GM23338 (cell line): ENCODE measurements around the gene RHOF. TPM values are rescaled to one million over a fixed set of nuclear protein-coding genes. Genes with fewer than 3 reads are reported as not detected.

Experiments
- ATAC-seq: fragments of 200-7000 bp; cut with Tn5 transposase; 3 replicates; pipeline ENCODE4 v1.9.1; 2020
- DNase-seq: peaks from one replicate; pipeline ENCODE4 v3.0.0-alpha.2; 2015; ENCODE audit warnings: low spot score
- H2AFZ ChIP-seq: fragments of 200-600 bp; sonication (generic); 2 replicates; pipeline ENCODE4 v1.8.0; 2016; ENCODE audit warnings: antibody characterized with exemption, mild to moderate bottlenecking, moderate library complexity
- H3F3A ChIP-seq: fragments of 200-600 bp; sonication (generic); replicated peaks from 2 replicates; pipeline ENCODE4 v1.8.0; 2017; ENCODE audit warnings: antibody characterized with exemption, mixed run types, low read depth
- H3K27ac ChIP-seq: fragments of 200-600 bp; sonication (generic); 2 replicates; pipeline ENCODE4 v1.6.1; 2016; ENCODE audit warnings: low read depth
- H3K27me3 ChIP-seq: fragments of 200-600 bp; sonication (generic); 2 replicates; pipeline ENCODE4 v1.8.0; 2016; ENCODE audit warnings: mild to moderate bottlenecking, mixed run types, moderate library complexity; ENCODE audit not compliant: insufficient read depth
- H3K36me3 ChIP-seq: fragments of 200-600 bp; sonication (generic); 2 replicates; pipeline ENCODE4 v1.8.0; 2016; ENCODE audit warnings: mild to moderate bottlenecking; ENCODE audit not compliant: insufficient read depth
- H3K4me1 ChIP-seq: fragments of 200-600 bp; sonication (generic); 2 replicates; pipeline ENCODE4 v1.8.0; 2016; ENCODE audit warnings: mild to moderate bottlenecking, moderate library complexity; ENCODE audit not compliant: insufficient read depth
- H3K4me2 ChIP-seq: fragments of 200-600 bp; sonication (generic); 2 replicates; pipeline ENCODE4 v1.7.1; 2017; ENCODE audit warnings: mixed run types
- H3K4me3 ChIP-seq: fragments of 200-600 bp; sonication (generic); 2 replicates; pipeline ENCODE4 v1.6.1; 2016; ENCODE audit warnings: mixed run types
- H3K79me2 ChIP-seq: fragments of 200-600 bp; sonication (generic); replicated peaks from 2 replicates; pipeline ENCODE4 v1.8.0; 2017; ENCODE audit warnings: mild to moderate bottlenecking; ENCODE audit not compliant: insufficient read depth
- H3K9me2 ChIP-seq: fragments of 200-600 bp; sonication (generic); 2 replicates; pipeline ENCODE4 v1.8.0; 2017; ENCODE audit not compliant: insufficient read depth
- H4K20me1 ChIP-seq: fragments of 200-600 bp; sonication (generic); replicated peaks from 2 replicates; pipeline ENCODE4 v1.8.0; 2017; ENCODE audit warnings: mild to moderate bottlenecking; ENCODE audit not compliant: insufficient read depth
- H3K27ac Mint-ChIP-seq: 2 replicates; pipeline ENCODE4 v1.8.0; 2020; ENCODE audit warnings: inconsistent platforms, mild to moderate bottlenecking, moderate library complexity, mixed read lengths
- H3K27me3 Mint-ChIP-seq: 3 replicates; pipeline ENCODE4 v1.8.0; 2022; ENCODE audit warnings: low read depth, mild to moderate bottlenecking, moderate library complexity, mixed read lengths, inconsistent platforms; ENCODE audit not compliant: insufficient read depth, poor library complexity
- H3K36me3 Mint-ChIP-seq: 3 replicates; pipeline ENCODE4 v1.8.0; 2021; ENCODE audit warnings: low read depth, mild to moderate bottlenecking, inconsistent platforms, moderate library complexity, mixed read lengths
- H3K4me1 Mint-ChIP-seq: 3 replicates; pipeline ENCODE4 v1.8.0; 2020; ENCODE audit warnings: mild to moderate bottlenecking, inconsistent platforms, mixed read lengths
- H3K4me3 Mint-ChIP-seq: 3 replicates; pipeline ENCODE4 v1.8.0; 2021; ENCODE audit warnings: moderate library complexity, mild to moderate bottlenecking, inconsistent platforms, mixed read lengths
- H3K9me3 Mint-ChIP-seq: 3 replicates; pipeline ENCODE4 v1.8.0; 2020; ENCODE audit warnings: moderate library complexity, mild to moderate bottlenecking, inconsistent platforms, mixed read lengths
- CTCF ChIP-seq, 2 experiments: fragments of 200-600 bp in 1 of 2; sonication (generic) in 1 of 2; conservative IDR thresholded peaks; 2 replicates each; pipeline versions ENCODE4 v1.5.1 to v1.6.1; 2016 to 2017; ENCODE audit warnings: antibody characterized with exemption in 2 of 2, low read depth in 2 of 2, mild to moderate bottlenecking in 2 of 2, moderate library complexity in 1 of 2
- EZH2phosphoT487 ChIP-seq: fragments of 200-600 bp; sonication (generic); IDR thresholded peaks from one replicate; pipeline ENCODE4 v1.8.1; 2018; ENCODE audit warnings: antibody characterized with exemption; ENCODE audit not compliant: unreplicated experiment
- JUNB ChIP-seq: IDR thresholded peaks from one replicate; pipeline ENCODE4 v1.6.1; 2016; ENCODE audit warnings: antibody characterized with exemption; ENCODE audit not compliant: unreplicated experiment
- NANOG ChIP-seq: IDR thresholded peaks from 2 replicates; pipeline ENCODE4 v1.6.1; 2016; ENCODE audit warnings: antibody characterized with exemption, borderline replicate concordance
- POLR2AphosphoS5 ChIP-seq: IDR thresholded peaks from 2 replicates; pipeline ENCODE4 v1.6.1; 2016; ENCODE audit warnings: antibody characterized with exemption, low read depth
- STAT1 ChIP-seq: IDR thresholded peaks from one replicate; pipeline ENCODE4 v1.6.1; 2016; ENCODE audit warnings: antibody characterized with exemption; ENCODE audit not compliant: unreplicated experiment
- ZNF462 ChIP-seq: fragments of 250-450 bp; sonication (Bioruptor Pico); IDR thresholded peaks from 2 replicates; pipeline ENCODE4 v1.5.0; 2020; ENCODE audit warnings: mild to moderate bottlenecking, moderate library complexity
- polyA plus RNA-seq: library from polyadenylated mRNA; unstranded; fragments of >200 nt; fragmentation: Nextera tagmentation; extraction: Ambion mirVana; gene quantifications from 2 replicates; pipeline ENCODE4 v1.2.1, GENCODE V29; 2016
- total RNA-seq: library from RNA; depleted of rRNA; stranded (reverse); fragments of >200 nt; shearing (Covaris generic); gene quantifications from 2 replicates; pipeline ENCODE4 v1.2.3, GENCODE V29; 2014

The RHOF gene
- total and polyA plus RNA-seq, 2 experiments from 2014 or later: 10.5 to 53.4 TPM

- Mint-ChIP-seq H3K4me3 (peak overlapping the region; percentile 67), H3K9me3 (peaks cover 5% of the 10 kb centered on the region; the same call in 2 of the 3 replicates), H3K27ac (peak overlapping the region; percentile 45; the same call in 1 of the 2 replicates), H3K4me1 (peaks cover 45% of the 10 kb centered on the region), H3K27me3 (peaks cover 43% of the 10 kb centered on the region), H3K36me3 (peaks cover 49% of the 10 kb centered on the region)
- Histone ChIP-seq H4K20me1 (peaks cover 9% of the 10 kb centered on the region; the same call in 1 of the 2 replicates), H3K27me3 (no peaks in the 10 kb centered on the region), H3K79me2 (peaks cover 44% of the 10 kb centered on the region), H3K4me1 (peaks cover 35% of the 10 kb centered on the region), H3K4me3 (peak overlapping the region; percentile 53; the same call in 1 of the 2 replicates), H3K27ac (peak overlapping the region; percentile 86), H2AFZ (no peak overlapping the region), H3K9me2 (no peaks in the 10 kb centered on the region), H3K36me3 (no peaks in the 10 kb centered on the region), H3F3A (peaks cover 40% of the 10 kb centered on the region), H3K4me2 (peak overlapping the region; percentile 82)
- DNase-seq: peak; percentile 49
- no peak for ATAC-seq
- no peak for TF ChIP-seq NANOG
- TF ChIP-seq POLR2AphosphoS5: 0 out of 2 replicates have a peak, but pooled peaks have one; percentile 33
- TF ChIP-seq JUNB: no peak
Measured at GRCh38 chr12:121797937-121798786, 4.7 kb upstream of the RHOF start.

- H3K4me3 Mint-ChIP-seq: peak overlapping the region; percentile 61
- ATAC-seq: peak; percentile 18
- H3K4me2 ChIP-seq: peak overlapping the region; percentile 82
- peaks cover 40% of the 10 kb centered on the region for H3F3A ChIP-seq
- peaks cover 5% of the 10 kb centered on the region; the same call in 1 of the 3 replicates for H3K9me3 Mint-ChIP-seq
- H3K27me3 Mint-ChIP-seq: peaks cover 41% of the 10 kb centered on the region
- H3K36me3 ChIP-seq: no peaks in the 10 kb centered on the region
- no peaks in the 10 kb centered on the region for H3K27me3 ChIP-seq
- H3K27ac ChIP-seq: peak overlapping the region; percentile 81
- H4K20me1 ChIP-seq: peaks cover 9% of the 10 kb centered on the region; the same call in 1 of the 2 replicates
- H3K4me1 ChIP-seq: peaks cover 42% of the 10 kb centered on the region
- peaks cover 49% of the 10 kb centered on the region for H3K4me1 Mint-ChIP-seq
- no peak for TF ChIP-seq EZH2phosphoT487
- no peak for TF ChIP-seq ZNF462 (CRISPR knock-in tag)
- TF ChIP-seq NANOG: no peak
- no peak for TF ChIP-seq JUNB
- TF ChIP-seq CTCF (conservative IDR thresholded peaks at IDR 0.05; ENCODE audit: low read depth in 2 of 2): peak; percentile 32 to 42; a peak in 3 of 4 replicates
- no peak for TF ChIP-seq STAT1
- TF ChIP-seq POLR2AphosphoS5: peak; percentile 65
- H3K27ac Mint-ChIP-seq: peak overlapping the region; percentile 85
- peak; percentile 94 for DNase-seq
- H3K79me2 ChIP-seq: peaks cover 38% of the 10 kb centered on the region
- no peaks in the 10 kb centered on the region for H3K9me2 ChIP-seq
- no peak overlapping the region for H2AFZ ChIP-seq
- H3K36me3 Mint-ChIP-seq: peaks cover 42% of the 10 kb centered on the region
- peak overlapping the region; percentile 53 for H3K4me3 ChIP-seq
Measured at GRCh38 chr12:121796855-121797751, 3.6 kb upstream of the RHOF start.
